KOPT-K1 (cell line): ENCODE results near the gene NIN.
"Not testable (repeated sequence)": the region's sequence is repeated elsewhere in the genome, so short reads cannot be mapped to it uniquely, and the experiment has no call there.

ENCODE experiments used
- H3K27ac ChIP-seq: fragments of 200-600 bp; sonication (generic); 2 replicates; pipeline ENCODE4 v1.5.1; 2016; ENCODE audit warnings: antibody characterized with exemption, mild to moderate bottlenecking, low read depth, low read length; ENCODE audit not compliant: poor library complexity, severe bottlenecking
- H3K36me3 ChIP-seq: fragments of 200-600 bp; sonication (generic); 2 replicates; pipeline ENCODE4 v1.5.1; 2017; ENCODE audit warnings: antibody characterized with exemption, mild to moderate bottlenecking, low read length, moderate library complexity; ENCODE audit not compliant: insufficient read depth
- H3K9me3 ChIP-seq: fragments of 200-600 bp; sonication (generic); 2 replicates; pipeline ENCODE4 v1.5.1; 2017; ENCODE audit warnings: antibody characterized with exemption, low read length, mild to moderate bottlenecking; ENCODE audit not compliant: insufficient read depth, poor library complexity, severe bottlenecking

The NIN gene

GRCh38 chr14:50815526-50815925 is 15.4 kb downstream of the NIN start:
- not testable (repeated sequence) for H3K9me3 ChIP-seq, H3K36me3 ChIP-seq

GRCh38 chr14:50815058-50815457 is 15.9 kb downstream of the NIN start:
- H3K27ac ChIP-seq, H3K36me3 ChIP-seq, H3K9me3 ChIP-seq: not testable (repeated sequence)

More at GRCh38 chr14:50815526-50815925, 15.4 kb downstream of the NIN start:
- not testable (repeated sequence) for H3K27ac ChIP-seq

GRCh38 chr14:50814161-50814560 is 16.8 kb downstream of the NIN start:
- no peak overlapping the region for H3K27ac ChIP-seq
- H3K36me3 ChIP-seq: no peaks in the 10 kb centered on the region
- H3K9me3 ChIP-seq: peaks cover 5% of the 10 kb centered on the region

GRCh38 chr14:50813544-50813863 is 17.5 kb downstream of the NIN start:
- Histone ChIP-seq H3K27ac (no peak overlapping the region), H3K9me3 (peaks cover 5% of the 10 kb centered on the region), H3K36me3 (no peaks in the 10 kb centered on the region)

- H3K9me3 ChIP-seq: peaks cover 5% of the 10 kb centered on the region
- H3K27ac ChIP-seq: no peak overlapping the region
- H3K36me3 ChIP-seq: no peaks in the 10 kb centered on the region
These were observed 18.0 kb downstream of the NIN start for GRCh38 chr14:50812856-50813543.

GRCh38 chr14:50812180-50812579 is 18.8 kb downstream of the NIN start:
- peaks cover 5% of the 10 kb centered on the region for H3K9me3 ChIP-seq
- no peak overlapping the region for H3K27ac ChIP-seq
- no peaks in the 10 kb centered on the region for H3K36me3 ChIP-seq

- Histone ChIP-seq H3K9me3 (no peaks in the 10 kb centered on the region), H3K36me3 (peaks cover 25% of the 10 kb centered on the region), H3K27ac (no peak overlapping the region)
These were observed 22.9 kb downstream of the NIN start for GRCh38 chr14:50808053-50808452.

- Histone ChIP-seq H3K36me3 (peaks cover 25% of the 10 kb centered on the region), H3K9me3 (no peaks in the 10 kb centered on the region), H3K27ac (no peak overlapping the region)
These were observed 24.6 kb downstream of the NIN start for GRCh38 chr14:50806241-50806933.

- H3K36me3 ChIP-seq: peaks cover 25% of the 10 kb centered on the region
- H3K27ac ChIP-seq: no peak overlapping the region
- no peaks in the 10 kb centered on the region for H3K9me3 ChIP-seq
These were observed 25.6 kb downstream of the NIN start for GRCh38 chr14:50805396-50805795.

- Histone ChIP-seq H3K36me3 (peaks cover 28% of the 10 kb centered on the region), H3K9me3 (no peaks in the 10 kb centered on the region), H3K27ac (no peak overlapping the region)
These were observed 26.7 kb downstream of the NIN start for GRCh38 chr14:50804181-50804721.

GRCh38 chr14:50801706-50802105 is 29.3 kb downstream of the NIN start:
- Histone ChIP-seq H3K36me3 (peaks cover 33% of the 10 kb centered on the region), H3K27ac (no peak overlapping the region), H3K9me3 (no peaks in the 10 kb centered on the region)

- Histone ChIP-seq H3K36me3 (peaks cover 17% of the 10 kb centered on the region), H3K9me3 (no peaks in the 10 kb centered on the region), H3K27ac (no peak overlapping the region)
These were observed 30.9 kb downstream of the NIN start for GRCh38 chr14:50800032-50800431.

GRCh38 chr14:50798048-50798421 is 32.9 kb downstream of the NIN start:
- Histone ChIP-seq H3K36me3 (peaks cover 8% of the 10 kb centered on the region; the same call in 1 of the 2 replicates), H3K9me3 (no peaks in the 10 kb centered on the region), H3K27ac (no peak overlapping the region)

GRCh38 chr14:50797250-50798047 is 33.5 kb downstream of the NIN start:
- no peak overlapping the region for H3K27ac ChIP-seq
- no peaks in the 10 kb centered on the region for H3K9me3 ChIP-seq
- H3K36me3 ChIP-seq: peaks cover 8% of the 10 kb centered on the region; the same call in 1 of the 2 replicates

- H3K27ac ChIP-seq: no peak overlapping the region
- no peaks in the 10 kb centered on the region for H3K9me3 ChIP-seq
- peaks cover 8% of the 10 kb centered on the region; the same call in 1 of the 2 replicates for H3K36me3 ChIP-seq
These were observed 34.6 kb downstream of the NIN start for GRCh38 chr14:50796390-50796789.
